SK-N-MC (cell line): Measurements from ENCODE around the gene QKI.

Source experiments
- EZH2 ChIP-seq: fragments of 200-600 bp; sonication (generic); IDR thresholded peaks from one replicate; pipeline ENCODE4 v1.6.1; 2017; ENCODE audit warnings: antibody characterized with exemption
- FOXP2 ChIP-seq: optimal IDR thresholded peaks from 2 replicates; pipeline ENCODE3; 2011; ENCODE audit warnings: mild to moderate bottlenecking, moderate library complexity; ENCODE audit not compliant: insufficient read depth; ENCODE audit errors: extremely low read length, control extremely low read depth
- POLR2AphosphoS5 ChIP-seq: IDR thresholded peaks from 2 replicates; pipeline ENCODE4 v1.6.1; 2012; ENCODE audit warnings: mild to moderate bottlenecking, low read depth, low read length, borderline replicate concordance

GRCh38 chr6:163413345-163414116, 987 bp upstream of the QKI start:
- TF ChIP-seq EZH2 (no peak), POLR2AphosphoS5 (peak; percentile 78), FOXP2 (no peak)
